ENCODE measurements around the gene ADTRP. TPM values are rescaled to one million over a fixed set of nuclear protein-coding genes. Genes with fewer than 3 reads are reported as not detected.

The ADTRP gene
- polyA plus RNA-seq, 1 donor (not counting 4 experiments of a cell fraction or from before 2014, with no cell fraction given), result 16.7 TPM

DNA sequence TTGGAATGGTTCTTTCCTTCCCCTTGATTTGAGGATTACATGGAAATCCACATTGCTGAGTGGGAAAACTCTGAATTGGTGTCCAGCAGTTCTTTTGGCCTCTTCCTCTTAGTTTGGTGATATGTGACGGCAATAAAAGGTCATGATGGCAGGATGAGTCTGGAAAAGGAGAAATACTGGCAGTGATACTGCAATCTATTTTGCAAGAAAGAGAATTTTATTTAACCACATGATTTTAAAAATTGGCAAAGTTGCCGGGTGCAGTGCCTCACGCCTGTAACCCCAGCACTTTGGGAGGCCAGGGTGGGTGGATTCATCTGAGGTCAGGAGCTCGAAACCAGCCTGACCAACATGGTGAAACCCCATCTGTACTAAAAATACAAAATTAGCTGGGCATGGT is 73.1 kb downstream of the ADTRP start:
- Histone ChIP-seq H3K9me1 (ENCODE audit: control insufficient read depth, extremely low read depth, insufficient read depth, low read length) (no peaks in the 10 kb centered on the region), H3K9me3 (ENCODE audit: control insufficient read depth, low read depth, low read length) (no peaks in the 10 kb centered on the region), H3K27ac (ENCODE audit: control insufficient read depth, insufficient read depth, low read length) (no peak overlapping the region), H3K4me3 (ENCODE audit: control insufficient read depth in 2 of 3, extremely low read depth in 1 of 3, insufficient read depth in 2 of 3, low read depth in 1 of 3, low read length in 3 of 3) (no peak overlapping the region), H3K4me2 (ENCODE audit: control insufficient read depth, extremely low read depth, insufficient read depth, low read depth, low read length) (no peak overlapping the region), H3K4me1 (ENCODE audit: control insufficient read depth, extremely low read depth, insufficient read depth, low read length) (peaks cover 23% of the 10 kb centered on the region), H2AFZ (ENCODE audit: control insufficient read depth, low read length) (no peak overlapping the region), H4K20me1 (ENCODE audit: control insufficient read depth, extremely low read depth, insufficient read depth, low read length) (no peaks in the 10 kb centered on the region), H3K9ac (ENCODE audit: control insufficient read depth, extremely low read depth, insufficient read depth, low read length) (no peak overlapping the region), H3K27me3 (ENCODE audit: control insufficient read depth, extremely low read depth, insufficient read depth, low read length) (no peaks in the 10 kb centered on the region), H3K36me3 (ENCODE audit: control insufficient read depth in 2 of 2, extremely low read depth in 1 of 2, insufficient read depth in 2 of 2, low read length in 2 of 2) (no peaks in the 10 kb centered on the region), H3K79me2 (ENCODE audit: control insufficient read depth, insufficient read depth, low read length) (no peaks in the 10 kb centered on the region)
- DNase-seq (ENCODE audit: low read depth, low spot score) (no peak), FAIRE-seq (no peak)
- TF ChIP-seq, protein P1, sequence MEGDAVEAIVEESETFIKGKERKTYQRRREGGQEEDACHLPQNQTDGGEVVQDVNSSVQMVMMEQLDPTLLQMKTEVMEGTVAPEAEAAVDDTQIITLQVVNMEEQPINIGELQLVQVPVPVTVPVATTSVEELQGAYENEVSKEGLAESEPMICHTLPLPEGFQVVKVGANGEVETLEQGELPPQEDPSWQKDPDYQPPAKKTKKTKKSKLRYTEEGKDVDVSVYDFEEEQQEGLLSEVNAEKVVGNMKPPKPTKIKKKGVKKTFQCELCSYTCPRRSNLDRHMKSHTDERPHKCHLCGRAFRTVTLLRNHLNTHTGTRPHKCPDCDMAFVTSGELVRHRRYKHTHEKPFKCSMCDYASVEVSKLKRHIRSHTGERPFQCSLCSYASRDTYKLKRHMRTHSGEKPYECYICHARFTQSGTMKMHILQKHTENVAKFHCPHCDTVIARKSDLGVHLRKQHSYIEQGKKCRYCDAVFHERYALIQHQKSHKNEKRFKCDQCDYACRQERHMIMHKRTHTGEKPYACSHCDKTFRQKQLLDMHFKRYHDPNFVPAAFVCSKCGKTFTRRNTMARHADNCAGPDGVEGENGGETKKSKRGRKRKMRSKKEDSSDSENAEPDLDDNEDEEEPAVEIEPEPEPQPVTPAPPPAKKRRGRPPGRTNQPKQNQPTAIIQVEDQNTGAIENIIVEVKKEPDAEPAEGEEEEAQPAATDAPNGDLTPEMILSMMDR (optimal IDR thresholded peaks at IDR 0.05 in 1 of 3, IDR thresholded peaks at IDR 0.05 in 1 of 3, conservative IDR thresholded peaks at IDR 0.05 in 1 of 3; ENCODE audit: extremely low read depth in 1 of 3, insufficient read depth in 2 of 3, low read length in 3 of 3), result no peak
- TF ChIP-seq EZH2 (IDR thresholded peaks at IDR 0.05; ENCODE audit: low read length), result no peak
- dilution Hi-C loops (cut with MboI; ENCODE audit: extremely low pct_ligation_motif_present, low sequenced_read_pairs), result no loop called here

DNA sequence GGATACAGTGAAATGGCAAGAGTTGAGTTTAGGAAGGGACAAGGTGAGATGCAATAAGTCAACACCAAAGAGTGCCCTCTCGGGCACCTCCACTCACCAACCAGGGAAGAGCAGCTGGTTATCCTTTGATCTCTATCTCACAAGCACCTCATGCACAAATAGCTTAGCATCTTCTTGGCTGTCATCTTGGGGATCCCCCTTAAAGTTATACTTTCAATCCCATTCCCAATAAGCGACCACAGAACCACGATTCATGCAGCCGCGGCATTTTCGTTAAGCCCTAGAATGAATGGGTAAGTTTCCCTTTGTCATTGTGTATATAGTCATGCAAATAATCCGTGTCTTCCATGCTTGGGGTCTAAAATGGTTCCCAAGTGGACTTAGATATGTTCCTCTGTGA is 73.5 kb downstream of the ADTRP start:
- no peak overlapping the region for H3K27ac ChIP-seq (ENCODE audit: control insufficient read depth, insufficient read depth, low read length)
- H3K9ac ChIP-seq (ENCODE audit: control insufficient read depth, extremely low read depth, insufficient read depth, low read length), result no peak overlapping the region
- no peaks in the 10 kb centered on the region for H3K9me3 ChIP-seq (ENCODE audit: control insufficient read depth, low read depth, low read length)
- no peak for TF ChIP-seq EZH2 (IDR thresholded peaks at IDR 0.05; ENCODE audit: low read length)
- TF ChIP-seq, protein P1 (optimal IDR thresholded peaks at IDR 0.05 in 1 of 3, IDR thresholded peaks at IDR 0.05 in 1 of 3, conservative IDR thresholded peaks at IDR 0.05 in 1 of 3; ENCODE audit: extremely low read depth in 1 of 3, insufficient read depth in 2 of 3, low read length in 3 of 3), result no peak
- no peaks in the 10 kb centered on the region for H3K36me3 ChIP-seq (ENCODE audit: control insufficient read depth in 2 of 2, extremely low read depth in 1 of 2, insufficient read depth in 2 of 2, low read length in 2 of 2)
- H2AFZ ChIP-seq (ENCODE audit: control insufficient read depth, low read length), result no peak overlapping the region
- no peak for DNase-seq (ENCODE audit: low read depth, low spot score)
- no peak overlapping the region for H3K4me2 ChIP-seq (ENCODE audit: control insufficient read depth, extremely low read depth, insufficient read depth, low read depth, low read length)
- H3K79me2 ChIP-seq (ENCODE audit: control insufficient read depth, insufficient read depth, low read length), result no peaks in the 10 kb centered on the region
- H3K4me1 ChIP-seq (ENCODE audit: control insufficient read depth, extremely low read depth, insufficient read depth, low read length), result peaks cover 19% of the 10 kb centered on the region
- H3K27me3 ChIP-seq (ENCODE audit: control insufficient read depth, extremely low read depth, insufficient read depth, low read length), result no peaks in the 10 kb centered on the region
- H3K9me1 ChIP-seq (ENCODE audit: control insufficient read depth, extremely low read depth, insufficient read depth, low read length), result no peaks in the 10 kb centered on the region
- no peak for FAIRE-seq
- dilution Hi-C loops (cut with MboI; ENCODE audit: extremely low pct_ligation_motif_present, low sequenced_read_pairs), result no loop called here
- no peaks in the 10 kb centered on the region for H4K20me1 ChIP-seq (ENCODE audit: control insufficient read depth, extremely low read depth, insufficient read depth, low read length)
- H3K4me3 ChIP-seq (ENCODE audit: control insufficient read depth in 2 of 3, extremely low read depth in 1 of 3, insufficient read depth in 2 of 3, low read depth in 1 of 3, low read length in 3 of 3), result no peak overlapping the region
